Activated T-cell treated with anti-CD3 and anti-CD28 coated beads, Interleukin-2, amount 50 U/mL, for 1 hour (primary cell): ENCODE results near the gene COG5.

Experiments
- DNase-seq: peaks from one replicate; pipeline ENCODE4 v3.0.0-alpha.2; 2020

COG5 gene

GRCh38 chr7:107453388-107453787 lies 110.3 kb downstream of the COG5 start:
- DNase-seq = no peak

DNA sequence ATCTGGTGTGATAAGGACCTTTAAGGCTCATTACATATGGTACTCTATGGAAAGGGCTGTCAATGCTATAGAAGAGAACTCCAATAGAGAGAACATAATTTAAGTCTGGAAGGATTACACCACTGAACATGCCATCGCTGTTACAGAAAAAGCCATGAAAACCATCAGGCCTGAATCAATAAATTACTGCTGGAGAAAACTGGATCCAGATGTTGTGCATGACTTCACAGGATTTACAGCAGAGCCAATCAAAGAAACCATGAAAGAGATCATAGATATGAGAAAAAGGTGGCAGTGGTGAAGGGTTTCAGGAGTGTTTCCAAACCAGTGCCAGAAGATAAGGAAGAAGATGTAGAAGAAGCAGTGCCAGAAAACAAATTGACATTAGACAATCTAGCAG lies 112.8 kb downstream of the COG5 start:
- DNase-seq = no peak

- DNase-seq = no peak
Measured at GRCh38 chr7:107446988-107447387, 116.7 kb downstream of the COG5 start.

DNA sequence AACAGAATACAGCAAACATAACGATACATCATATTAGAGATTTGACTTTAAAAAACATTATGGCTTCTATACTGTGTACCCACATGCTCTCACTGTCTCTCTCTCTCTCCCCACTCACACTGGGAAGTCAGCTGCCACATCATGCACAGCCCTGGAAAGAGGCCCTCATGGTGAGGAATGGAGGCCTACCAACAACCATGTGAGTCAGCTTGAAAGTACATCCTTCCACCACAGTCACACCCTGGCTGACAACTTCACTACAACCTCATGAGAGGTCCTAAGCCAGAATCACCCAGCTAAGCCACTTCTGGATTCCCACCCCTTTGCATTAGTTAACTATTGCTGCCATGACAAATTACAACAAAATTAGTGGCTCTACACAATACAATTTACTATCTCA lies 117.2 kb downstream of the COG5 start:
- DNase-seq = no peak

GRCh38 chr7:107442678-107443077 lies 121.0 kb downstream of the COG5 start:
- DNase-seq = no peak

DNA sequence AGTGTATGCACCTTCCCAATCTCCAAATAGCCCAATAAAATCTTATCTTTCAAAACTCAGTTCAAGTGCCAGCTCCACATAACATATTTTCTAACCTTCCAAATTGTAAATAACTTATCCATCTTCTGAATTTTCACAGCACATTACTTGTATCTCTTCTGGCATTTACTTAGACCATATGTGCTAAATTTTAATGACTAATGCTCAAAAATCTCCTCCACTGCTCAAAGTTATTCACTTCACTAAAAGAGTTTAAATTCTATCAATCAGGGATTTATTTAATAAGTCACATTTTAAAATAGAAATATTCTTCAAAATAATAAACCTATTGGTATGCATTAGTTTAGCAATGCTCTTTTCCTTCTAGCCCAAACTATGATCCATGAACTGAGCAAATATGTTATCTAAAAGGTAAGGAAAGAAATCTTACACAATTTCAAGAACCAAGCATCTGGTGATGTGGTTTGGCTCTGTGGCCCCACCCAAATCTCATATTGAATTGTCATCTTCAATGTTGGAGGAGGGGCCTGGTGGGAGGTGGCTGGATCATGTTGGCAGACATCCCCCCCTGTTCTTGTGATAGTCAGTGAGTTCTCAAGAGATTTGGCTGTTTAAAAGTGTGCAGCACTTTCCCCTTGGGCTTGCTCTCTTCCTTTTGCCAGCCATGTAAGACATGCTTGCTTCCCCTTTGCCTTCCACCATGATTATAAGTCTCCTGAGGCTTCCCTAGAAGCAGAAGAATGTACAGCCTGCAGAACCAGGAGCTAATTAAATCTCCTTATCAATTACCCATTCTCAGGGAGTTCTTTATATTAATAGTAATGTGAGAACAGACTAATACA lies 121.9 kb downstream of the COG5 start:
- no peak for DNase-seq

DNA sequence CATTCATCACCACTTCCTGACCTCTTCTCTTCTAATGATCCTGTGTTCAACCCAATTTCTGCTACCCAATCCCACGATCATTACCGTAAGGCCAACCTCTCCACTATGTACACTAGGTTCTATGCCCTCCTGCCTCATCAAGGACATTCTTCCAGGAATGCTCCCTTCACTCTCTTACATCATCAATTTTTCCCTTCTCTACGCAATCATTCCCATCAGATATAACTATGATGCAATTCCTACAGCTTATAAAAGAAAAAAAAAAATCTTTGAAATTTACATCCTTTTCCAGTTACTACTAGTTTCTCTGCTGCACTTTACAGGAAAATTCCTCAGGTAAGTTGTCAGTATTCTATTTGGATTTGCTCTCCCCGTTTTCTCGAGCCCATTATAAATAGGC lies 124.7 kb downstream of the COG5 start:
- DNase-seq = no peak

- no peak for DNase-seq
Measured at GRCh38 chr7:107435749-107436148, 128.0 kb downstream of the COG5 start.

GRCh38 chr7:107432261-107432660 lies 131.5 kb downstream of the COG5 start:
- no peak for DNase-seq

DNA sequence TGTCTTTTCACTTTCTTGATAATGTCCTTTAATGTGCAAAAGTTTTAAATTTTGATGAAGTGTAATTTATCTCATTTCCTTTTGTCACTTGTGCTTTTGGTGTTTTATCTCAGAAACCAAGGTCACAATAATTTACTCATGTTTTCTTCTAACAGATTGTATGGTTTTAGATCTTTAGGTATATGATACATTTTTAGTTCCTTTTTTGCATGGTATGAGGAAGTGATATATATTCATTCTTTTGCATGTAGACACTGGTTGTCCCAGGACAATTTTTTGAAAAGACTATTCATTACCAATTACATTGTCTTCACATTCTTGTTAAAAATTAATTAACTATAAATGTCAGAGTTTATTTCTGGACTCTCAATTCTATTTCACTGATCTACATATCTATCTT lies 133.7 kb downstream of the COG5 start:
- DNase-seq = no peak

GRCh38 chr7:107428642-107429041 lies 135.1 kb downstream of the COG5 start:
- no peak for DNase-seq

GRCh38 chr7:107427462-107427861 lies 136.3 kb downstream of the COG5 start:
- no peak for DNase-seq

GRCh38 chr7:107414198-107414597 lies 149.5 kb downstream of the COG5 start:
- no peak for DNase-seq

DNA sequence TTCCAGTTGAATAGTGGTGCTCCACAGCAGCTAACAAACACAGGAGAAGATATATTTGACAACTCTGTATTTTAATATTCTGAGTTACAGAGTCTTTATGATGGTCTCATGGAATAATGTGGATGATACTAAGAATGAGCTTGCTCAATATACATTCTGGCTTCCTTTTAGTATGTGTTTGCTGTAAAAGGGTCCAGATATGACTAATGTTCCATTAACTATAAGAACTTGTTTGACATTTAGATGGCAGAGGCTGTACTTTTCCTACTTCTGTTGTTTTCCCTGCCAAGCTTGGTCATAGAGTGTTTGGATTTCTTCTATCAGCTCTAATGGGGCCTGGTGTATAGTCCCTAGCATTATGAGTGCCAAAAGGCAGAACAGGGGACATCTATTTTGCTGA lies 155.4 kb downstream of the COG5 start:
- no peak for DNase-seq

DNA sequence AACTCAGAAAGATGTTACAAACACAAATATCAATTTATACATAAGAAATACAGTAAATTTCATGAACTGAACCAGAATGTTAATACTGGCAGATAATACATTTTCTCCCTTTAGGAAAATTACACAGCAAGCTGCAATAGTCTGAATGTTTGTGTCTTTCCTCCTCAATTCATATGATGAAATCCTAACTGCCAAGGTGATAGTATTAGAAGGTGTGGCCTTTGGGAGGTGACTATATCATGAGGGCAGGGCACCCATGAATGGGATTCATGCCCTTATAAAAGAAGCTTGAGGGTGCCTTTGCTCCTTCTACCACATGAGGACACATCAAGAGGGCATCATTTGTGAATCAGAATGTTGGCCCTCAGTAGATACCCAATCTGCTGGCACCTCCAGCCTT lies 158.2 kb downstream of the COG5 start:
- no peak for DNase-seq

DNA sequence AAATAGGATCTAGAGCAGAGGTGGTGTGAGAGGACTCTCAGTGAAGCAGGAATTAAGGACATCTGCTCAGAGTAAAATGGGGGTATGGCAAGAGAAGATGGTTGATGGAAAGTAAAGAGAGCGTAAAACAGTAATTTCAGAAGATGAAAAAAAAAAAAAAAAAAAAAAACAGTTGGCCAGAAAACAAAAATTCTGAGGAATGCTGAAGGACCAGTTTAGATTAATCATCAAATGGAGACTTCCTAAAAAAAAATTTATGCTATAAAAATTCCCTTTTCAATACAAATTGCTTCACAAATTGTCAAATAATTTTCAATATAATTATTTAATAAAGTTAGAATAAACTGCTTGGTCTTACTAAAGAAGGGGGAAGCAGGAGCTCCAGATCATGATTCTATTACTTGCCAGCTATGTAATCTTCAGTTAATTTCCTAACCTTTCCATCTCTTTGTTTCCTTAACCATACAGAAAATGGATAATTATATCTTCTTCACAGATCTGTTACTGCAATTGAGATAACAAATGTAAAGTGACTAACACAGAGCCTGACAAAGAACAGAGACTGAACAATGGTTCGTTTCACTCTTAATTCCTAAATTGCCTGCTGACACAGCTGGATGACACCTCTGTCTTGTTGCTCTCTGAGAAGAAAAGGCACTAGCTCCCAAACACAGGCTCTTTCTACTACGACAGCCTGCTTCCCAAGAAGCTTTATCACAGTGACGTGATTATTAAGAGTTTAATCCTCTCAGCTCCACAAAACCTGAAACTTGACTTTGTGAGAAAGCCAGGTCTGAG lies 158.8 kb downstream of the COG5 start:
- DNase-seq = no peak

- no peak for DNase-seq
Measured at GRCh38 chr7:107398161-107398560, 165.6 kb downstream of the COG5 start.

DNA sequence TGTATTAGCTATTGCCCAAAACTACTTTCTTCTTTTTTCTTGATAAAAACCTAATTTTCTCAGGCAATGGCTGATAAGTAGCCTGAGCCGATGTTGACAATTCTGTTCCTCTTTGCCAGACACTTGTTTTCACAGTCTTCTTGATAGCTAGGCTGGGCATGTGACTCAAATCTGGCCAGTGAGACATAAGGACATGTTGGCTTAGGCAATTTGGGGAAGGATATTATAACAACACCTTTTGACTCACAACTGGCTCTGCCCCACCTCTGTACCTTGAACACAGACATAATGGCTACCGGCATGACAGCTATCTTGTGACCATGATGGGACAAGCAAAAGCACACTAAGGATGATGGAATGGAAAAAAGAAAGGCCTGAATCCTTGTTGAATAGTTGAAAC lies 166.7 kb downstream of the COG5 start:
- DNase-seq = no peak

- DNase-seq = no peak
Measured at GRCh38 chr7:107396081-107396480, 167.6 kb downstream of the COG5 start.

DNA sequence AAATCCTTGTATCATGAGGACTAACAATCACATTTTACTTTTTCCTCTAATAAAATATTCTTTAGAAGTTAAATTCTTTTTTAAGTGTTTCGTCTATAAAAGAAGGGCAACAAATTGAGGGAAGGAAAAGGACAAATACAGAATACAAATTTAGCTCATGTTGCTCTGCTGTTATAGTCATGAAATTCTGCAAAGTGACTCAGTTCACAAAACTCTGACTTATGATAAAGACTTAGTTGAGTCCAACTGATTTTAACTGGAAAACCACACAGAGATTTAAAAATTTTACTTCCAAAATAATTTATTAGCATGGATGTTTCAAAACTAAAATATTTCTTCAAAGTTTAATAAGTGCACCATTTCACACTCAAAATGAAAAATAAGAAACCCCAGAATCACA lies 168.9 kb downstream of the COG5 start:
- DNase-seq = no peak

- no peak for DNase-seq
Measured at GRCh38 chr7:107394276-107394675, 169.4 kb downstream of the COG5 start.

- no peak for DNase-seq
Measured at GRCh38 chr7:107392830-107393229, 170.9 kb downstream of the COG5 start.

DNA sequence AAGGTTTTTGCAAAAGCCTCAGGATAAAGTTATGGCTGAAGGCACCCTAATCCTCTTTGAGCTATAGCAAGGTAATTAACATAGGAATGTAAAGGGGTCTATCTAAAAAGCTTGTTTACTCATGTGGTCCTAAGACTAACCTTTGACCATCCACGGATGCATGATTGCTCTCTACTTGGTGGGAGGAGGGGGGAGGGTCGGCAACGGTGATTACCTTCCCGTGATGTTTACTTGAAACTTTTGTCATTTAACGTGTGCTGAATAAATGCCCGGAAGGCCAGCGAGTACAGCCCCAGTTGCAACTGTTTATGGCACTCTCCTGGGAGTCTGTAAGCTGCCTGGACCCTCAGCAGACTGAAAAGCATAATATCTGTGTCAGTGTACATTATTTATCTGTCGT lies 172.8 kb downstream of the COG5 start:
- DNase-seq = no peak

GRCh38 chr7:107388604-107389003 lies 175.1 kb downstream of the COG5 start:
- no peak for DNase-seq
